HS-5 (cell line): ENCODE data around the gene EHD3.
A peak's percentile ranks its signal among the peaks of the same experiment; 100 is the strongest.

ENCODE experiments used
- DNase-seq: peaks from one replicate; pipeline ENCODE4 v3.0.0-alpha.2; 2012; ENCODE audit warnings: low read depth

Gene EHD3

DNA sequence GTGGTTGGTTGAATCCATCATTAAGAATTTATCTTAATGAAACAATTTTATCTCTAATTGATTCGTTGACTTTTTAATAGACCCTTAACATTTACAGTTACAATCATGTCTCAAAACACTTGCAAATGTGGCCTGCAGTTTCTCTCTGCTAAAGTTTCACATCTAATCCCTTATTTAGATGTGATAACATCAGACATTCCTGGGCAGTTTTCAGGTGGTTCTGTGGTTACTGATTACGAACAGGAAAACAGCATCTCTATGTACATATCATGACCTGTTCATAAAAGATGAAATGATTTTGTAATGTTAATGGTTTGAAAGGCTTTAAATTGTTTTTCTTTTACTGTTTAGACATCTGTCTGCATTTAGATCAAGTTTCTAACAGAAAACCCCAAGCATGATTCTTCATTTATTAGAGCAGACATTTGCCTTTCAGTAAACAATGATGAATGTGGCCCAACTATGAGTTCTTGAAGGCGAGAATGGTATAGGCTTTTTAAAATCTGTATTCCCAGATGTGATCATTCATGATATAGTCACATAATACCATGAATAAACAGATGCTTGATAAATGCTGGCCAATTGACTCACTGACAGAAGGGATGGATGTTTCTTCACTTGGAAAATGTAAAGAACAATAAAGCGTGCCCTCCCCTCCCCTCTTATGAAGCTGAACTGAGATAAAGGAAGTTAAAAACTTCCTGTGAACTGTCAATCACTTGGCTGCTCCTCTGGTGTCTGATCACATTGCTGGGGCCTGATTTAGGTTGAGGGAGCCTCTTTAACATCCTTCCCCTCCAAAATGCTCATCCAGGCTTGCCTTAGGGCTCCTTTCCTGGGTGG, 20.1 kb upstream of the EHD3 start:
- no peak for DNase-seq

DNA sequence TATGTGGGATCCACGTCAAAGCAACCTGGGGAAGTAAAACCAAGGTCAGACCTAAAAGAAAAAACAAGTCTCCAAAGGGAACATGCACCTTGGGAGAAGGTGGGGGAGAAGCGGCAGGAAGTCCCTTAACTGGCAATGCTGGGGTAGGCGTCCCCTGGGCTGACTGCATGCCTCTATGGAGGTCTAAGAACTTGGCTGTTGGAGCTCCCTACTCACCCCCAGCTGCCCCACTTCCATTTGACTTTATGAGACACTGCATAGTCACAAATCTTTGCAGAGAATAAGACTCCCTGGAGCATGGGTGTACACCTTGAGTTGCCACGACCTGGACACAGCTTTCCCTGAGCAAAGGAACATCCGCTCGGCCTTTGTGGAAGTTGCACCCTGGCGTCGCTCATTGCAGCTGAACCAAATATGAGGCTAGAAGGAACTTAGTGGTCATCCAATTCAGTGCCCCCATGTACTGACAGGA, 19.5 kb upstream of the EHD3 start:
- no peak for DNase-seq

- no peak for DNase-seq
Observed at GRCh38 chr2:31216734-31217133, 17.2 kb upstream of the EHD3 start.

DNA sequence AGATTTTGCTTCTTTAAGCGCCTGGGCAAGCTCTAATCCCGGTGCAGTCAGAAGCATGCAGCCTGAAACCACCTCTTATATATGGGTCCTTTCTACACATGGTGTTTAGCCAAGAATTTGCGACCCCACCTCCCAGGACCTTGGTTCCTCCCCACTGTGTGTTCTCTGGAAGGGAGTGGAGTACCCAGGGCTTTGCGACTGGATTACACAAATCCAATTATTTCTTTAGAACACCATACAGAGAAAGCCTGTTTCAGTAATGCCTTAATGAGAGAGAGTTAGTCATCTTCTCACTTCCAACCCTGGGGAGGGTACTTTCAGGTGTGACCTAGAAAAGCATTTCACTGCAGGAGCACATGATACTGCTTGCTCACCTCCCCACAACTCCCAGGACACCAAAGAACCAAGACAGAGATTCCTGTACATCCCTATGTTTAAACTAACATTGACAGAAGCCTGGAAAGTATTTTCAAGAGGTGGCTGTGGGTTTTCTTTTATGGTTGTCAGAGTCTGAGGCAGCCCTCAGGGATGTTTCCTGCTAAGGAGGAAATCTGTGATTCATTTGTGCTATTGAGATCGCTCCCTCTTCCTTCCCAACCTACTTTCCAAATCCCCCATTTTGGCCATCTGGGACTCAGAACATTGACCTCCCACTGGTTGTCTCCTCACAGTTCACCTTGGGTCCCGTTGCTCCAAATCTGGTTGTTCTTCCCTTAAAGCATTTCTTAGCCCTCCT, 16.3 kb upstream of the EHD3 start, which contains the start of gene CAPN14:
TSS of gene CAPN14 (minus strand) at position 51 of the 736 bp plus-strand sequence. CDS start 12,068 bp downstream, outside the sequence.
- DNase-seq = no peak

- no peak for DNase-seq
Observed at GRCh38 chr2:31219131-31219969, 14.6 kb upstream of the EHD3 start.

- no peak for DNase-seq
Observed at GRCh38 chr2:31221544-31221943, 12.4 kb upstream of the EHD3 start.

DNA sequence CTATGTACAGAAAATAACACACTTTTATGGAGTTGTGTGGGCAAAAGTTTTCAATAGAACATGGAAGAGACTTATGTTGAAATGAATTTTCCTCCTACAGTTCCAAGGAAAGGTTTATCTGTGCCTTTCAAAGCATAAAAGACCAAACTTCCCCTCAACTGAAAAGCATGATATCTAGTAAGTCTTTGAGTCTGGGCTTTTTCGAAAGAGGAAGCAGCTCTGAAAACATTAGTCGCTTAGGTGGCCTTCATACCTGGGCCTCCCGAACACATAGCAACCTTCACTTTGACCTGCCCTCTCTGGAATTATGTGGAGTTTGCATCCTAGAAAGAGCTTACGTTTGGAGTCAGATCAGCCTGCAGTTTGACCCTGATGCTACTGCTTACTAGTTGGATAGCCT, 11.9 kb upstream of the EHD3 start:
- DNase-seq = no peak

DNA sequence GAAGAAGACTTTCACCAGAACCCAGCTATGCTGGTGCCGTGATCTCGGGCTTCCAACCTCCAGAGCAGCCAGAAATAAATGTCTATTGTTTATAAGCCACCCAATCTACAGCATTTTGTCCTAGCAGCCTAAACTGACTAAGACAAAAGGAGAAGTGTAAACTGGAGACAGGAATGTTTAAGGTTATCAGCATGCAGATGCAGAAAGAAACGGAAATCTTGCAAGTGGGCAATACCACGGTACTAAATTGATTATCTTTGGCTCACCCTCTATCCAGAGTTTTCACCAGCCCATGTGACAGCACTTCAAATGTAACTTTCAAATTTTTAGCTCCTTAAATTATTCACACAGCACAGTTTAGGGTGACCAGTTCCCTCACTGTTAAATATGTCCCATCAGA, 10.9 kb upstream of the EHD3 start:
- DNase-seq = no peak

GRCh38 chr2:31223749-31224148, 10.2 kb upstream of the EHD3 start:
- no peak for DNase-seq

GRCh38 chr2:31226266-31226665, 7.7 kb upstream of the EHD3 start:
- DNase-seq = no peak

- no peak for DNase-seq
Observed at GRCh38 chr2:31227110-31227509, 6.8 kb upstream of the EHD3 start.

GRCh38 chr2:31227711-31228125, 6.2 kb upstream of the EHD3 start:
- DNase-seq = no peak

- DNase-seq = no peak
Observed at GRCh38 chr2:31228717-31229116, 5.2 kb upstream of the EHD3 start.

DNA sequence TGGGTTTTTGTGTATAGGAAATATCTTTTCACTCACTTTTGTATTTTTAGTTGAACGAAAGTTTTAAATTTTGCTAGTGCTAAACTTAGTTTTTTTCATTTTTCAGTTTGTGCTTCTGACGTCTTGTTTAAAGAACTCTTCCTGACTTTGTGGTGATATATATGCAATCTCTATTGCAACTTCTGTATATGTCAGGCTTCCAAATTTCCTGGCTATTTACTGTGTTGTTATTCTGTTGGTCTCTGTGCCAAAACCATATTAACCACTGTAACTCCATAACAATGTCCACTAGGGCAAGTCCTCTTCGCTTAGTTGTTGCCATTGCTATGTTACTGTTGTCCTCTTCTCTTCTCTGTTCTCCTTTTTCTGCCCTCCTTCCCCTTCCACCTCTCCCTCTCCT, 3.2 kb upstream of the EHD3 start:
- no peak for DNase-seq

DNA sequence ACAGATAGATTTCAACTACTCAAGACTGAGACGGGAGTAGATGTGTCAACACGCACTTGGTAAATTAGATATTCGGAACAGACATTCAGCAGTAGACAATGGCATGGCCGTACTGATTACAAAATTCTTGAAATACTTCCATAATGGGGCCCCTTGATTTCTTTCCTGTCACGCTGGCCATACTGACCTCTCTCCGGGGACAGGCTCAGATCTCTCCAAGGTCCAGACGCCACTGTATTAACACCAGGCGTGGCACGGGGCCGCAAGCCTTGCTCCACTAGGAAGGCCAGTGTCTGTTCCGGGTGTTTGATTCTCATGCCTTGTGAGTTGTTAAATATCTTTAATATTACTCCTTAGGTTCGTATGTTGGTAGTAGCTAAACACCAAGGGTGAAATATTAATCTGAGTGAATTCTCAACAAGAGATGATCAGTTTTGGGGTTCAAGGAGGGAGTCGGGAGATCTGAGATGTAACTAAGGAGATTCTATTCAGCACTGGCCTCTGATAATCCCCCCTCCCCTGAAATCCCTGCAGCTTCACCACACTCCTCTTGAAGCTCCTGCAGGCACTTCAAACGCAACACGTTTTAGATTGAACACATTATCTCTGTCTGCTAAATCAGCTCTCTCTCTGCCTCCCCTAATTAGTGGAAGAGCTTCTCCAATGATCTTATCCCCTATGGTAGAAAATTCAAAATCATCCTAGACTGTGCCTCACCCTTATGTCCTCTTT, 2.2 kb upstream of the EHD3 start:
- DNase-seq = no peak

DNA sequence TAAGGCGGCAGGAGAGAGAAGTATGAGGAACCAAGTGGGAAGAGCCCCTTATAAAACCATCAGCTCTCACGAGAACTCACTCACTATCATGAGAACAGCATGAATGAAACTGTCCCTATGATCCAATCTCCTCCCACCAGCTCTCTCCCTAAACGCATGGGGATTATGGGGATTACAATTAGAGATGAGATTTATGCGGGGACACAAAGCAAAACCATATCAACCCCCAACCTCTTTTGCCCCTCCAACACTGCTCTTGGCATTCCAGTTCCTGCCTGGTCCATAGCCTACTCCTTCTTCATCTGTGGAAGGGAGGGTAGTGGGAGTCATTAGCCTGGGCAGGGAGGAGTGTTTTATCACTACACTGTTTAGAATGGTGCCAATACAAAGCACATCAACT, 1.4 kb upstream of the EHD3 start:
- no peak for DNase-seq

DNA sequence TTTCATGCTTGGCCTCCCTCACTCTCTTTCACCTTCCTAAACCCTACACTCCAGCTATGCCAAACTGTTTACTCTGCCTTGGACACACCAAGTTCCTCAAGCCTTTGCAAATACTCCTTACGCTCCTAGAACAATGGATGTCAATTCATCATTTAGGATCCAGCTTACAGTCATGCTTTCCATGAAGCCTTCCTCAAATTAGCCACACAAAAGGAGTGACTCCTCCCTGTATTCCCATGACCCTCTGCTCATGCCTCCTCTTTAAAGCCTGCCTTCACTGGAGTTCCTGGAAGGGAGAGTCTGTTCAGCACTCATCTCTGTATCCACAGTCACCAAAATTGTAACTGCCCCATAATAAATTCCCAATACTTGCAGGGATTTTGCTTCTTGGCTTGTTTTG, 721 bp upstream of the EHD3 start:
- DNase-seq = no peak

- no peak for DNase-seq
Observed at GRCh38 chr2:31234683-31235503, 941 bp downstream of the EHD3 start.

DNA sequence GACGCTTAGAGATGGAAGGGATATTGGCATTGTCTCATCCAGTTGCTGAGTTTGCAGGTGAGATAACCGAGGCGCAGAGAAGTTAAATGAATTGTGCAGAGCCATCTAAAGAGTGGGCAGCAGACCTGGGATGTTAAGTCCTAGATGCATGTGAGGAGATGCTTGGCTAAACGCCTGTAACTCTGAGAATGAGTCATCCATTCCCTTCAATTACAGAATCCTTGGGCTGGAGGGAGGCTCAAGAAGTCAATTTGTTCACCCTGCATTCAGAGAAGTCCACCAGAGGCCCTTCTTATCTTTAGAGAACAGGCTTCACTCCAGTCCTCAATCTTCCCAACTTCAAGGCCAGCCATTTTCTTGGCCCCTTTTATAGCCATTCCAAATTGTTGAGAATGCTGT, 1.6 kb downstream of the EHD3 start:
- DNase-seq = peak; percentile 66

GRCh38 chr2:31236433-31237205, 2.7 kb downstream of the EHD3 start:
- DNase-seq = no peak
